HFF-Myc (cell line): Measurements from ENCODE around the gene FMN2.

Experiments used
- DNase-seq: peaks from one replicate; pipeline ENCODE4 v3.0.0-alpha.2; 2011; ENCODE audit warnings: low read depth; ENCODE audit errors: extremely low read depth
- H3K4me3 ChIP-seq: replicated peaks from 2 replicates; pipeline ENCODE4 v1.5.1; 2011; ENCODE audit warnings: low read depth, mild to moderate bottlenecking, control low read depth, low read length
- TF ChIP-seq, protein P1 (sequence below): IDR thresholded peaks from 2 replicates; pipeline ENCODE4 v1.5.1; 2012; ENCODE audit warnings: mild to moderate bottlenecking, low read depth, low read length, control low read depth; ENCODE audit errors: missing control alignments

The FMN2 gene

GRCh38 chr1:240094041-240094722 is 2.5 kb downstream of the FMN2 start:
- no peak for DNase-seq

DNA sequence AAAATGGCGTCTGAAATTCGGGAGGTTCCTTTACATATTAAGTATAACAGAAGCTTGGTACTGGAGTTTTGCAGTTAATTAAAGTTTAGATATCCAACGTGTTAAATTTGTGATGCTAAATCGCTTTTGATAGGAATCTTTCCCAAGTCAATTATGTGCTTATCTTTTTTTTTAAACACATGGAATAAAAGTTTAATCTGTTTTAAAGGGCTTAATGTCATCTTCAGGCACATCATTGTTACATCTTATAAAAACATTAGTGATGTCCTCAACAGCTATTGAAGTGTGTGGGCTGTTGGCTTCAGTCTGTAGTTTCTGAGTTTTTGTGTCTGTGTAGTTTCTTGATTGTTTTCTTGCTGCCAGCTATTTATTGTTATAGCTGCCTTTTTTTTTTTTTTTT is 5.3 kb downstream of the FMN2 start:
- TF ChIP-seq, protein P1, sequence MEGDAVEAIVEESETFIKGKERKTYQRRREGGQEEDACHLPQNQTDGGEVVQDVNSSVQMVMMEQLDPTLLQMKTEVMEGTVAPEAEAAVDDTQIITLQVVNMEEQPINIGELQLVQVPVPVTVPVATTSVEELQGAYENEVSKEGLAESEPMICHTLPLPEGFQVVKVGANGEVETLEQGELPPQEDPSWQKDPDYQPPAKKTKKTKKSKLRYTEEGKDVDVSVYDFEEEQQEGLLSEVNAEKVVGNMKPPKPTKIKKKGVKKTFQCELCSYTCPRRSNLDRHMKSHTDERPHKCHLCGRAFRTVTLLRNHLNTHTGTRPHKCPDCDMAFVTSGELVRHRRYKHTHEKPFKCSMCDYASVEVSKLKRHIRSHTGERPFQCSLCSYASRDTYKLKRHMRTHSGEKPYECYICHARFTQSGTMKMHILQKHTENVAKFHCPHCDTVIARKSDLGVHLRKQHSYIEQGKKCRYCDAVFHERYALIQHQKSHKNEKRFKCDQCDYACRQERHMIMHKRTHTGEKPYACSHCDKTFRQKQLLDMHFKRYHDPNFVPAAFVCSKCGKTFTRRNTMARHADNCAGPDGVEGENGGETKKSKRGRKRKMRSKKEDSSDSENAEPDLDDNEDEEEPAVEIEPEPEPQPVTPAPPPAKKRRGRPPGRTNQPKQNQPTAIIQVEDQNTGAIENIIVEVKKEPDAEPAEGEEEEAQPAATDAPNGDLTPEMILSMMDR: no peak
- DNase-seq: no peak
- no peak overlapping the region for H3K4me3 ChIP-seq

More at GRCh38 chr1:240094041-240094722, 2.5 kb downstream of the FMN2 start:
- TF ChIP-seq, protein P1: no peak
- H3K4me3 ChIP-seq: peak overlapping the region; percentile 86

DNA sequence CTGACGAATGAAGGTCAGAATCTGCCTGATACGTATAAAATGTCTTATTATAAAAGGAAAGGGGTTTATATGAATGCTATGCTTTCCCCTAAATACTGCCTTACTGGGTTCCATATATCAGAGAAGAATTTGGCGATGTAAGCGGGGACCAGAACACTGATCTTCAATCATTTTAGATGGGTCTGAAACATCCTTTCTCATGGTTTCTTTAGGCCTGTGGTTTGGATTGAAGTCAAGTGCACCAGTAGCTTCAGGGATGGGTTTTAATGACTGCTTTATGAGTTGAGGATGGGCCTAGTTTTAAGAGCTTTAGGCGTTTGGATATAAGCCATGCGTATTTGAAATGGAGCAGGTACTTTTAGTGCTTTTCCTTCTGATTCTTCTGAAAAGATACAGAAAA is 6.9 kb downstream of the FMN2 start:
- H3K4me3 ChIP-seq: no peak overlapping the region
- no peak for DNase-seq
- TF ChIP-seq, protein P1: no peak

DNA sequence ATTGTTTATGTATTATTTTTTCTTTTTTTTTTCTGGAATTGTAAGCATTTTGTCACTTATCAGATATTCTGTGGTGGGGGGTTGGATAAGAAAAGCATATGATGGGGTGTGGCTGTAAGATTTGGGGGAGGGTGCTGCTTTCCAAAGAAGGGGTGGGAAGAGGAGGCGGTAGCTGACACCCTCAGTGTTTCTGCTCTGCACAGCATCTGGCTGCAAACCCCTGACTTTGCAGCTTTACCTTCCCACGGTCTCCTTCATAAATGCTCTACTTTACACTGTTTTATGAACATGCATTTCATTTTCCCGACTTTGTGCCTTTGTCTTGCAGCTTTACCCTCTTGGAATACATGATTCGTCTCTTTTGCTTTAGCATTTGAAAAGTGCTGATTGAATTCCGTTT is 7.6 kb downstream of the FMN2 start:
- DNase-seq: no peak
- TF ChIP-seq, protein P1: no peak
- H3K4me3 ChIP-seq: no peak overlapping the region

DNA sequence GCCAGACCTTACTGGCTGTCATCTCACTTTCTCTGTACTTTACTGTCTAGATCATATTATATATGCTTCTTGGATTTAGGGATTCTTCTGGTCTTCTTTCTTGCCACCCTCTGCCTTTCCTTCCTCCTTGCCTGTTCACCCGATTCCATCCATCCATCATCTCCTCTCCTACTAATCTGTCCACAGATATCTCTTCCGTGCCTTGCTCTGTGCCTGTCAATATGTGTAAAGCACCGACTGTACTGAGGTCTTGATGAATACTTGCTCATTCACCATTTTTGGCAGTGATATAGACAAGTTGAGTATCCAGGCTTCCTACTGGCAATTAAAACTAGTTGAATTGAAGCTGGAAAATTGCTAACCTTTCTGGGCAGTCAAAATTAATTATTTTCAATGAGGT is 8.1 kb downstream of the FMN2 start:
- H3K4me3 ChIP-seq: no peak overlapping the region
- DNase-seq: no peak
- TF ChIP-seq, protein P1: no peak

- TF ChIP-seq, protein P1: no peak
- H3K4me3 ChIP-seq: no peak overlapping the region
- no peak for DNase-seq
These were observed 8.8 kb downstream of the FMN2 start for GRCh38 chr1:240100371-240100934.
